ENCODE results near the gene EMC8.

- TF ChIP-seq POLR2A (IDR thresholded peaks at IDR 0.05): no peak
- TF ChIP-seq CTCF (IDR thresholded peaks at IDR 0.05): no peak
Measured at GRCh38 chr16:85789773-85790172, 9.6 kb downstream of the EMC8 start.
